Measurements from ENCODE around the gene AKAP3. TPM values are rescaled to one million over a fixed set of nuclear protein-coding genes. Genes with fewer than 3 reads are reported as not detected.
A peak's percentile ranks its signal among the peaks of the same experiment; 100 is the strongest.

The AKAP3 gene
- total and polyA plus RNA-seq, 2 of the 8 experiments (the other 6 are each of a cell fraction or from before 2014, with no cell fraction given), result 0.54 to 1.0 TPM

GRCh38 chr12:4648104-4648500, 749 bp downstream of the AKAP3 start:
- Histone ChIP-seq H3K23ac (ENCODE audit: insufficient read length) (no peak overlapping the region), H2AFZ (ENCODE audit: low read length) (0 out of 2 replicates have a peak overlapping the region, but pooled peaks have one; percentile 94), H3K27me3 (replicated peaks in 1 of 4; ENCODE audit: control insufficient read depth in 3 of 4, extremely low read depth in 1 of 4, insufficient read depth in 3 of 4, low read length in 3 of 4) (no peaks in the 10 kb centered on the region), H2BK20ac (ENCODE audit: low read length) (no peak overlapping the region), H3K9me3 (ENCODE audit: insufficient read depth in 2 of 2, low read depth in 1 of 2, low read length in 1 of 2) (no peaks in the 10 kb centered on the region), H3K36me3 (ENCODE audit: control insufficient read depth in 2 of 4, insufficient read depth in 4 of 4, low read length in 3 of 4) (no peaks in the 10 kb centered on the region), H3K14ac (ENCODE audit: insufficient read length) (no peak overlapping the region), H2BK15ac (ENCODE audit: low read length) (no peak overlapping the region), H3K56ac (replicated peaks; ENCODE audit: insufficient read length, low read depth, low read length) (no peak overlapping the region), H3K4me1 (replicated peaks in 1 of 4; ENCODE audit: control insufficient read depth in 3 of 4, insufficient read depth in 4 of 4, low read length in 3 of 4) (0 out of 7 replicates have a peak, but pooled peaks cover 0 to 3% (median 1%) of the 10 kb centered on the region in 4 experiments), H3K9ac (replicated peaks in 1 of 4; ENCODE audit: extremely low read depth in 1 of 4, low read depth in 3 of 4, low read length in 3 of 4) (peak overlapping the region; percentile 80 to 95 (median 82); a peak in 6 of 7 replicates), H3K4me2 (ENCODE audit: insufficient read depth in 1 of 2, low read depth in 2 of 2, low read length in 2 of 2) (peak overlapping the region; percentile 75 to 89), H3K79me1 (ENCODE audit: low read depth, low read length) (no peaks in the 10 kb centered on the region), H3K23me2 (ENCODE audit: low read depth, low read length) (0 out of 2 replicates have a peak, but pooled peaks cover 1% of the 10 kb centered on the region), H4K91ac (replicated peaks; ENCODE audit: insufficient read length, low read length) (no peak overlapping the region), H2BK12ac (ENCODE audit: low read depth, low read length) (no peak overlapping the region), H2BK120ac (replicated peaks; ENCODE audit: low read depth, low read length) (no peak overlapping the region), H3K79me2 (ENCODE audit: control insufficient read depth in 1 of 2, insufficient read depth in 2 of 2, low read length in 2 of 2) (peaks cover 0 to 35% of the 10 kb centered on the region in 2 experiments; a peak in 3 of 4 replicates), H3K27ac (ENCODE audit: low read depth, low read length) (0 out of 2 replicates have a peak overlapping the region, but pooled peaks have one; percentile 91), H3K18ac (ENCODE audit: extremely low read depth, low read length) (no peak overlapping the region), H2AK5ac (ENCODE audit: low read depth, low read length) (no peak overlapping the region), H4K8ac (ENCODE audit: extremely low read depth, insufficient read depth, low read length) (peak overlapping the region; percentile 94; the same call in 1 of the 2 replicates), H4K20me1 (replicated peaks in 1 of 2; ENCODE audit: control insufficient read depth in 1 of 2, insufficient read depth in 2 of 2, low read length in 2 of 2) (peaks cover 0 to 1% of the 10 kb centered on the region in 2 experiments), H3K4me3 (ENCODE audit: extremely low read depth in 1 of 4, insufficient read depth in 2 of 4, low read depth in 3 of 4, low read length in 4 of 4) (peak overlapping the region; percentile 90 to 98 (median 98)), H2BK5ac (ENCODE audit: low read depth, low read length) (peak overlapping the region; percentile 35; the same call in 1 of the 2 replicates), H4K5ac (ENCODE audit: insufficient read length, low read depth, low read length) (no peak overlapping the region), H3K4ac (replicated peaks; ENCODE audit: insufficient read length, low read depth, low read length) (no peak overlapping the region)
- no peak for DNase-seq (ENCODE audit: low read depth in 1 of 2, low spot score in 2 of 2)
- CTCF ChIA-PET (ENCODE audit: partially characterized antibody), result interaction anchor here (0.8 to 1.3 kb wide), 2 partner anchors 8 to 67 kb away, joined by 3 to 4 read pairs; no protein-coding TSS in a partner anchor
- no peak for FAIRE-seq
- POLR2A ChIA-PET (ENCODE audit: partially characterized antibody), result interaction anchor here (0.7 to 2.3 kb wide), 9 partner anchors 8 to 110 kb away, joined by 3 to 9 read pairs (median 4); partner anchors contain the start of gene DYRK4
- 70% methylated on average over 4 of the region's 4 CpGs; no CpG with 5 or more reads in 1 of the 2 experiments for WGBS, 2 experiments (ENCODE audit: extremely low coverage in 1 of 2, insufficient coverage in 1 of 2, insufficient read length in 1 of 2, insufficient replicate concordance in 2 of 2, low coverage in 1 of 2, low lambda C conversion rate in 2 of 2, missing lambda C conversion rate in 1 of 2)
- TF ChIP-seq SUZ12 (IDR thresholded peaks at IDR 0.05; ENCODE audit: low read length), result no peak
- no peak for TF ChIP-seq BACH1 (IDR thresholded peaks at IDR 0.05; ENCODE audit: low read length)
- no peak for TF ChIP-seq CTBP2 (IDR thresholded peaks at IDR 0.05; ENCODE audit: borderline replicate concordance, insufficient read depth, insufficient read length, low read length)
- no peak for TF ChIP-seq GTF2F1 (IDR thresholded peaks at IDR 0.05; ENCODE audit: borderline replicate concordance, low read depth, low read length)
- no peak for TF ChIP-seq SRF (IDR thresholded peaks at IDR 0.05; ENCODE audit: low read depth, low read length)
- no peak for TF ChIP-seq ASH2L (IDR thresholded peaks at IDR 0.05; ENCODE audit: low read length)
- no peak for TF ChIP-seq EP300 (IDR thresholded peaks at IDR 0.05; ENCODE audit: borderline replicate concordance in 1 of 2, low read depth in 2 of 2, low read length in 2 of 2)
- no peak for TF ChIP-seq SP4 (IDR thresholded peaks at IDR 0.05; ENCODE audit: low read length)
- TF ChIP-seq, protein P1, sequence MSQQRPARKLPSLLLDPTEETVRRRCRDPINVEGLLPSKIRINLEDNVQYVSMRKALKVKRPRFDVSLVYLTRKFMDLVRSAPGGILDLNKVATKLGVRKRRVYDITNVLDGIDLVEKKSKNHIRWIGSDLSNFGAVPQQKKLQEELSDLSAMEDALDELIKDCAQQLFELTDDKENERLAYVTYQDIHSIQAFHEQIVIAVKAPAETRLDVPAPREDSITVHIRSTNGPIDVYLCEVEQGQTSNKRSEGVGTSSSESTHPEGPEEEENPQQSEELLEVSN (IDR thresholded peaks at IDR 0.05), result no peak
- no peak for TF ChIP-seq RBBP5 (IDR thresholded peaks at IDR 0.05; ENCODE audit: borderline replicate concordance, low read depth, low read length)
- TF ChIP-seq TAF1 (IDR thresholded peaks at IDR 0.05; ENCODE audit: low read depth, low read length), result no peak
- TF ChIP-seq SIRT6 (IDR thresholded peaks at IDR 0.05; ENCODE audit: low read length), result no peak
- no peak for TF ChIP-seq NANOG (IDR thresholded peaks at IDR 0.05; ENCODE audit: insufficient read depth, low read depth, low read length, poor library complexity, severe bottlenecking)
